Measurements from ENCODE around the gene ARHGEF6.

GRCh38 chrX:136755411-136755810 lies 25.3 kb downstream of the ARHGEF6 start:
- TF ChIP-seq REST (IDR thresholded peaks at IDR 0.05) = no peak
- no peak for TF ChIP-seq TAF1 (conservative IDR thresholded peaks at IDR 0.05)
- no peak for TF ChIP-seq CTCF (IDR thresholded peaks at IDR 0.05; ENCODE audit: low read depth, low read length, missing input control)
- no peak for TF ChIP-seq GABPA (IDR thresholded peaks at IDR 0.05 in 1 of 2, conservative IDR thresholded peaks at IDR 0.05 in 1 of 2)
- TF ChIP-seq SP1 (IDR thresholded peaks at IDR 0.05) = no peak

All from liver (tissue), 3 donors.